ENCODE measurements around the gene GNG10.
"Not testable (repeated sequence)": the region's sequence is repeated elsewhere in the genome, so short reads cannot be mapped to it uniquely, and the experiment has no call there.

Gene GNG10

GRCh38 chr9:111649016-111649415, 12.4 kb upstream of the GNG10 start:
- no peak for DNase-seq (ENCODE audit: low read depth)

GRCh38 chr9:111657051-111657450, 4.4 kb upstream of the GNG10 start:
- no peak for DNase-seq (ENCODE audit: low read depth)

GRCh38 chr9:111658943-111659342, 2.5 kb upstream of the GNG10 start:
- DNase-seq (ENCODE audit: low read depth), result no peak

- DNase-seq (ENCODE audit: low read depth), result no peak
Observed at GRCh38 chr9:111659691-111660090, 1.7 kb upstream of the GNG10 start.

GRCh38 chr9:111661802-111662521, 557 bp downstream of the GNG10 start:
- peak; percentile 36 for DNase-seq (ENCODE audit: low read depth)

GRCh38 chr9:111662576-111663300, 1.3 kb downstream of the GNG10 start:
- no peak for DNase-seq (ENCODE audit: low read depth)

- no peak for DNase-seq (ENCODE audit: low read depth)
Observed at GRCh38 chr9:111663301-111663823, 2.0 kb downstream of the GNG10 start.

GRCh38 chr9:111668026-111668573, 6.7 kb downstream of the GNG10 start:
- DNase-seq (ENCODE audit: low read depth), result no peak

- DNase-seq (ENCODE audit: low read depth), result not testable (repeated sequence)
Observed at GRCh38 chr9:111668601-111669000, 7.2 kb downstream of the GNG10 start.

- no peak for DNase-seq (ENCODE audit: low read depth)
Observed at GRCh38 chr9:111674319-111674718, 12.9 kb downstream of the GNG10 start.

GRCh38 chr9:111676116-111676515, 14.7 kb downstream of the GNG10 start:
- no peak for DNase-seq (ENCODE audit: low read depth)

GRCh38 chr9:111678293-111678692, 16.9 kb downstream of the GNG10 start:
- DNase-seq (ENCODE audit: low read depth), result no peak

GRCh38 chr9:111679199-111679598, 17.8 kb downstream of the GNG10 start:
- DNase-seq (ENCODE audit: low read depth), result no peak

- DNase-seq (ENCODE audit: low read depth), result no peak
Observed at GRCh38 chr9:111683392-111683791, 22.0 kb downstream of the GNG10 start.

GRCh38 chr9:111691672-111692329, 30.4 kb downstream of the GNG10 start:
- DNase-seq (ENCODE audit: low read depth), result peak; percentile 8

- no peak for DNase-seq (ENCODE audit: low read depth)
Observed at GRCh38 chr9:111696796-111697195, 35.4 kb downstream of the GNG10 start.

- no peak for DNase-seq (ENCODE audit: low read depth)
Observed at GRCh38 chr9:111700776-111701175, 39.4 kb downstream of the GNG10 start.

GRCh38 chr9:111704503-111704902, 43.1 kb downstream of the GNG10 start:
- no peak for DNase-seq (ENCODE audit: low read depth)

GRCh38 chr9:111711548-111711947, 50.1 kb downstream of the GNG10 start:
- DNase-seq (ENCODE audit: low read depth), result no peak

- DNase-seq (ENCODE audit: low read depth), result no peak
Observed at GRCh38 chr9:111712369-111712768, 51.0 kb downstream of the GNG10 start.

- DNase-seq (ENCODE audit: low read depth), result no peak
Observed at GRCh38 chr9:111715471-111715870, 54.1 kb downstream of the GNG10 start.

GRCh38 chr9:111719541-111719940, 58.1 kb downstream of the GNG10 start:
- no peak for DNase-seq (ENCODE audit: low read depth)
